Activated T-helper 1 cell treated with anti-CD3 and anti-CD28 coated beads, Interleukin-12 subunit alpha, Interleukin-12 subunit beta, Interleukin-2, Interleukin-4 antibody, amounts not matched to agents 30 ng/mL and 10 ng/mL and 1 ng/mL, durations not matched to agents 14 hours and 24 hours and 36 hours (primary cell): ENCODE data around the gene SIRPA. TPM values are rescaled to one million over a fixed set of nuclear protein-coding genes. Genes with fewer than 3 reads are reported as not detected.

ENCODE experiments used
- total RNA-seq: library from RNA; stranded (reverse); gene quantifications from 2 replicates; pipeline ENCODE4 v1.2.3, GENCODE V29; 2022

Gene SIRPA
- total RNA-seq, 1 donor from 2014 or later = not detected

Other genes with a start within 250 kb of the SIRPA start
- 31.8 and 34.6 TPM in 2 replicates for gene SIRPG, start 237.6 kb upstream of the SIRPA start, total RNA-seq
- gene PDYN, start 98.7 kb downstream of the SIRPA start, total RNA-seq = not detected in 2 replicates
- 20.7 and 21.3 TPM in 2 replicates for gene STK35, start 206.4 kb downstream of the SIRPA start, total RNA-seq